Endothelial cell (in vitro differentiated cells): ENCODE measurements around the gene RNF126. TPM values are rescaled to one million over a fixed set of nuclear protein-coding genes. Genes with fewer than 3 reads are reported as not detected.
A peak's percentile ranks its signal among the peaks of the same experiment; 100 is the strongest.

Source experiments
- DNase-seq: peaks from one replicate; pipeline ENCODE4 v3.0.0; 2021; ENCODE audit warnings: low spot score
- H3K27ac Mint-ChIP-seq: one replicate; pipeline ENCODE4 v1.8.0; 2021; ENCODE audit warnings: mixed read lengths, inconsistent platforms; ENCODE audit not compliant: unreplicated experiment
- H3K27me3 Mint-ChIP-seq: one replicate; pipeline ENCODE4 v1.8.0; 2021; ENCODE audit warnings: mild to moderate bottlenecking, moderate library complexity, mixed read lengths, inconsistent platforms; ENCODE audit not compliant: unreplicated experiment
- H3K36me3 Mint-ChIP-seq: one replicate; pipeline ENCODE4 v1.8.0; 2021; ENCODE audit warnings: mild to moderate bottlenecking, low read depth, mixed read lengths, inconsistent platforms; ENCODE audit not compliant: unreplicated experiment
- H3K4me1 Mint-ChIP-seq: one replicate; pipeline ENCODE4 v1.8.0; 2021; ENCODE audit warnings: mild to moderate bottlenecking, mixed read lengths, inconsistent platforms; ENCODE audit not compliant: unreplicated experiment
- H3K4me3 Mint-ChIP-seq: one replicate; pipeline ENCODE4 v1.8.0; 2021; ENCODE audit warnings: mild to moderate bottlenecking, mixed read lengths, inconsistent platforms; ENCODE audit not compliant: unreplicated experiment
- H3K9me3 Mint-ChIP-seq: one replicate; pipeline ENCODE4 v1.8.0; 2021; ENCODE audit warnings: mixed read lengths, inconsistent platforms; ENCODE audit not compliant: unreplicated experiment
- CTCF ChIP-seq: fragments of 200-600 bp; sonication (generic); IDR thresholded peaks from one replicate; pipeline ENCODE4 v1.5.0; 2021; ENCODE audit warnings: antibody characterized with exemption; ENCODE audit not compliant: unreplicated experiment
- total RNA-seq: library from RNA; stranded (reverse); fragmentation: NEBNext Ultra II Directional; extraction: Animal tissue kit (Norgen Biotek cat#: 25700); gene quantifications from one replicate; pipeline ENCODE4 v1.2.1, GENCODE V29; 2021; ENCODE audit not compliant: unreplicated experiment

Gene RNF126
- total RNA-seq, 1 donor from 2014 or later = 41.7 TPM

- H3K9me3 Mint-ChIP-seq = no peaks in the 10 kb centered on the region
- H3K27ac Mint-ChIP-seq = no peak overlapping the region
- H3K36me3 Mint-ChIP-seq = no peaks in the 10 kb centered on the region
- no peak for TF ChIP-seq CTCF
- peaks cover 8% of the 10 kb centered on the region for H3K27me3 Mint-ChIP-seq
- peak overlapping the region; percentile 83 for H3K4me3 Mint-ChIP-seq
- peak; percentile 45 for DNase-seq
- H3K4me1 Mint-ChIP-seq = peaks cover 2% of the 10 kb centered on the region
Measured at GRCh38 chr19:679418-680286, 16.6 kb upstream of the RNF126 start.

- no peak for DNase-seq
- no peaks in the 10 kb centered on the region for H3K36me3 Mint-ChIP-seq
- TF ChIP-seq CTCF = no peak
- peak overlapping the region; percentile 83 for H3K4me3 Mint-ChIP-seq
- peaks cover 2% of the 10 kb centered on the region for H3K4me1 Mint-ChIP-seq
- H3K27ac Mint-ChIP-seq = no peak overlapping the region
- H3K27me3 Mint-ChIP-seq = peaks cover 8% of the 10 kb centered on the region
- H3K9me3 Mint-ChIP-seq = no peaks in the 10 kb centered on the region
Measured at GRCh38 chr19:678791-679388, 15.9 kb upstream of the RNF126 start.

- Mint-ChIP-seq H3K9me3 (no peaks in the 10 kb centered on the region), H3K36me3 (no peaks in the 10 kb centered on the region), H3K4me1 (peaks cover 2% of the 10 kb centered on the region), H3K4me3 (no peak overlapping the region), H3K27me3 (peaks cover 8% of the 10 kb centered on the region), H3K27ac (no peak overlapping the region)
- no peak for TF ChIP-seq CTCF
- DNase-seq = no peak
Measured at GRCh38 chr19:677601-678436, 14.8 kb upstream of the RNF126 start.

- Mint-ChIP-seq H3K27me3 (peaks cover 8% of the 10 kb centered on the region), H3K36me3 (no peaks in the 10 kb centered on the region), H3K27ac (no peak overlapping the region), H3K9me3 (no peaks in the 10 kb centered on the region), H3K4me3 (no peak overlapping the region), H3K4me1 (peaks cover 2% of the 10 kb centered on the region)
- DNase-seq = no peak
- no peak for TF ChIP-seq CTCF
Measured at GRCh38 chr19:677201-677600, 14.2 kb upstream of the RNF126 start.
